Astrocyte (in vitro differentiated cells and primary cell): Measurements from ENCODE around the gene GP9. TPM values are rescaled to one million over a fixed set of nuclear protein-coding genes. Genes with fewer than 3 reads are reported as not detected.

Experiments used
- DNase-seq: peaks from one replicate; pipeline ENCODE4 v3.0.0-alpha.2; 2010; ENCODE audit warnings: low read depth
- FAIRE-seq: peaks from 2 replicates; lab custom pipeline; 2011; peaks lifted over from hg19 to GRCh38; lab: Jason Lieb, UNC
- H2AFZ ChIP-seq: 2 replicates; pipeline ENCODE4 v1.6.0; 2012; ENCODE audit warnings: low read depth, low read length, inconsistent platforms
- H3K27ac ChIP-seq: 2 replicates; pipeline ENCODE4 v1.5.1; 2011; ENCODE audit warnings: low read depth, low read length, inconsistent platforms
- H3K27me3 ChIP-seq: 2 replicates; pipeline ENCODE4 v1.6.0; 2011; ENCODE audit warnings: low read length, inconsistent platforms; ENCODE audit not compliant: insufficient read depth
- H3K36me3 ChIP-seq: 2 replicates; pipeline ENCODE4 v1.5.1; 2011; ENCODE audit warnings: low read length, inconsistent platforms; ENCODE audit not compliant: insufficient read depth
- H3K4me1 ChIP-seq: 2 replicates; pipeline ENCODE4 v1.5.1; 2011; ENCODE audit warnings: low read length, inconsistent platforms; ENCODE audit not compliant: insufficient read depth
- H3K4me2 ChIP-seq: 2 replicates; pipeline ENCODE4 v1.6.0; 2012; ENCODE audit warnings: low read length, inconsistent platforms
- H3K4me3 ChIP-seq: 2 replicates; pipeline ENCODE4 v1.5.1; 2011; ENCODE audit warnings: low read depth, mild to moderate bottlenecking, low read length, inconsistent platforms; ENCODE audit not compliant: insufficient read depth
- H3K79me2 ChIP-seq: 2 replicates; pipeline ENCODE4 v1.6.0; 2012; ENCODE audit warnings: mild to moderate bottlenecking, low read length, inconsistent platforms; ENCODE audit not compliant: insufficient read depth
- H3K9ac ChIP-seq: 2 replicates; pipeline ENCODE4 v1.6.0; 2012; ENCODE audit warnings: mild to moderate bottlenecking, low read length, inconsistent platforms
- H3K9me3 ChIP-seq: 2 replicates; pipeline ENCODE4 v1.5.1; 2012; ENCODE audit warnings: low read depth, mild to moderate bottlenecking, low read length, inconsistent platforms; ENCODE audit not compliant: insufficient read depth
- H4K20me1 ChIP-seq: 2 replicates; pipeline ENCODE4 v1.6.0; 2012; ENCODE audit warnings: low read length, inconsistent platforms; ENCODE audit not compliant: insufficient read depth
- H3K27ac Mint-ChIP-seq: one replicate; pipeline ENCODE4 v1.8.0; 2021; ENCODE audit warnings: mild to moderate bottlenecking, mixed read lengths; ENCODE audit not compliant: unreplicated experiment
- H3K27me3 Mint-ChIP-seq: one replicate; pipeline ENCODE4 v1.8.0; 2021; ENCODE audit warnings: low read depth, mixed read lengths; ENCODE audit not compliant: unreplicated experiment
- H3K36me3 Mint-ChIP-seq: one replicate; pipeline ENCODE4 v1.8.0; 2021; ENCODE audit warnings: low read depth, mixed read lengths; ENCODE audit not compliant: unreplicated experiment
- H3K4me1 Mint-ChIP-seq: one replicate; pipeline ENCODE4 v1.8.0; 2021; ENCODE audit warnings: low read depth, mixed read lengths; ENCODE audit not compliant: unreplicated experiment
- H3K4me3 Mint-ChIP-seq: one replicate; pipeline ENCODE4 v1.8.0; 2021; ENCODE audit warnings: mild to moderate bottlenecking, moderate library complexity, mixed read lengths; ENCODE audit not compliant: unreplicated experiment
- H3K9me3 Mint-ChIP-seq: one replicate; pipeline ENCODE4 v1.8.0; 2021; ENCODE audit warnings: mild to moderate bottlenecking, mixed read lengths; ENCODE audit not compliant: unreplicated experiment
- EZH2 ChIP-seq: IDR thresholded peaks from 2 replicates; pipeline ENCODE4 v1.6.1; 2012; ENCODE audit warnings: mild to moderate bottlenecking, low read length, inconsistent platforms; ENCODE audit not compliant: insufficient read depth
- total RNA-seq: library from RNA; stranded (reverse); gene quantifications from 2 replicates; pipeline ENCODE4 v1.2.1, GENCODE V29; 2021
- TF ChIP-seq, protein P1 (sequence below): IDR thresholded peaks from 2 replicates; pipeline ENCODE4 v1.5.1; 2011; ENCODE audit warnings: low read depth, mild to moderate bottlenecking, inconsistent platforms, low read length, moderate library complexity; ENCODE audit not compliant: insufficient read depth

GP9 gene
- total RNA-seq, 1 donor from 2014 or later: not detected

DNA sequence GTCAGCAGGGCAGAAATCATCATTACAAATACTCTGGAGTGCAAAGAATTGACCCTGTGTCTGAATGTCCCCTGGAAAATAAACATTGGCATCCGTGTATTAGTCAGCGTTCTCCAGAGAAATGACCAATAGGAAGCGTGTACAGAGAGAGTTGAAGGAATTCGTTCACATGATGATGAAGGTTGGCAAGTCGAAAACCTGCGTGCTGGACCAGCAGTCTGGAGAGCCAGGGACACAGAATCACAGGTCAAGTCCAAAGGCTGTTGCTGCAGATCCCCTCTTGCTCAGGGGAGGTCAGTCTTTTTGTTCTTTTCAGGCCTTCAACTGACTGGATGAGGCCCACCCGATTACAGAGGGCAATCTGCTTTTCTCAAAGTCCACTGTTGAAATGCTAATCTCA, 16.6 kb downstream of the GP9 start:
- no peak overlapping the region for H3K4me2 ChIP-seq
- no peak overlapping the region for H3K9ac ChIP-seq
- H2AFZ ChIP-seq: no peak overlapping the region
- H3K27me3 ChIP-seq: no peaks in the 10 kb centered on the region
- FAIRE-seq (no peak), DNase-seq (no peak)
- Mint-ChIP-seq H3K4me1 (no peaks in the 10 kb centered on the region), H3K36me3 (no peaks in the 10 kb centered on the region), H3K9me3 (peaks cover 3% of the 10 kb centered on the region), H3K27ac (no peak overlapping the region), H3K4me3 (no peak overlapping the region), H3K27me3 (peaks cover 11% of the 10 kb centered on the region)
- H3K36me3 ChIP-seq: no peaks in the 10 kb centered on the region
- TF ChIP-seq, protein P1, sequence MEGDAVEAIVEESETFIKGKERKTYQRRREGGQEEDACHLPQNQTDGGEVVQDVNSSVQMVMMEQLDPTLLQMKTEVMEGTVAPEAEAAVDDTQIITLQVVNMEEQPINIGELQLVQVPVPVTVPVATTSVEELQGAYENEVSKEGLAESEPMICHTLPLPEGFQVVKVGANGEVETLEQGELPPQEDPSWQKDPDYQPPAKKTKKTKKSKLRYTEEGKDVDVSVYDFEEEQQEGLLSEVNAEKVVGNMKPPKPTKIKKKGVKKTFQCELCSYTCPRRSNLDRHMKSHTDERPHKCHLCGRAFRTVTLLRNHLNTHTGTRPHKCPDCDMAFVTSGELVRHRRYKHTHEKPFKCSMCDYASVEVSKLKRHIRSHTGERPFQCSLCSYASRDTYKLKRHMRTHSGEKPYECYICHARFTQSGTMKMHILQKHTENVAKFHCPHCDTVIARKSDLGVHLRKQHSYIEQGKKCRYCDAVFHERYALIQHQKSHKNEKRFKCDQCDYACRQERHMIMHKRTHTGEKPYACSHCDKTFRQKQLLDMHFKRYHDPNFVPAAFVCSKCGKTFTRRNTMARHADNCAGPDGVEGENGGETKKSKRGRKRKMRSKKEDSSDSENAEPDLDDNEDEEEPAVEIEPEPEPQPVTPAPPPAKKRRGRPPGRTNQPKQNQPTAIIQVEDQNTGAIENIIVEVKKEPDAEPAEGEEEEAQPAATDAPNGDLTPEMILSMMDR: no peak
- no peaks in the 10 kb centered on the region for H3K79me2 ChIP-seq
- no peak overlapping the region for H3K27ac ChIP-seq
- H4K20me1 ChIP-seq: no peaks in the 10 kb centered on the region
- no peaks in the 10 kb centered on the region for H3K4me1 ChIP-seq
- H3K9me3 ChIP-seq: no peaks in the 10 kb centered on the region
- H3K4me3 ChIP-seq: no peak overlapping the region

DNA sequence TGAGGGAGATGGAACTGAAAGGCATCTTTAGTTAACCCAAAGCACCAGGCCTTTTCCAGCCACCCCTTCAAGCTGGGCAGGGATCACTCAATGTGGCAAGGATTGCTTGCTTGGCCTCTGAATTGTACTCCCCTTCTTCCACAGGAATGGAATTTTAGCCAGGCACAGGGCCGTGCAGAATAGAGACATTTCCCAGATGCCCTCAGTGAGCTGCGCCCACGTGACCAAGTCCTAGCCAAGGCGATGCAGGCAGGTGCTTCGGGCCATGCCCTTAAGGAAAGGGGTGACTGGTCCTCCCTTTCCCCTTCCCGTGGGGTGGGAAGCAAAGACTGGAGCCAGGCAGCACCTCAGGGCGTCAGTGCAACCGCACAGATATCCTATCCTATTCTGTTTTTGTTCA, 17.9 kb downstream of the GP9 start:
- TF ChIP-seq, protein P1: no peak
- TF ChIP-seq EZH2: no peak
- no peaks in the 10 kb centered on the region for H3K9me3 ChIP-seq
- no peak overlapping the region for H3K27ac ChIP-seq
- Mint-ChIP-seq H3K27me3 (peaks cover 12% of the 10 kb centered on the region), H3K4me3 (no peak overlapping the region), H3K9me3 (peaks cover 3% of the 10 kb centered on the region), H3K27ac (no peak overlapping the region), H3K4me1 (no peaks in the 10 kb centered on the region), H3K36me3 (no peaks in the 10 kb centered on the region)
- H3K4me3 ChIP-seq: no peak overlapping the region
- no peaks in the 10 kb centered on the region for H3K79me2 ChIP-seq
- no peak for DNase-seq
- no peaks in the 10 kb centered on the region for H3K36me3 ChIP-seq
- no peaks in the 10 kb centered on the region for H3K4me1 ChIP-seq
- no peak overlapping the region for H3K9ac ChIP-seq
- no peaks in the 10 kb centered on the region for H4K20me1 ChIP-seq
- H3K4me2 ChIP-seq: no peak overlapping the region
- H3K27me3 ChIP-seq: no peaks in the 10 kb centered on the region
- no peak for FAIRE-seq
- no peak overlapping the region for H2AFZ ChIP-seq

DNA sequence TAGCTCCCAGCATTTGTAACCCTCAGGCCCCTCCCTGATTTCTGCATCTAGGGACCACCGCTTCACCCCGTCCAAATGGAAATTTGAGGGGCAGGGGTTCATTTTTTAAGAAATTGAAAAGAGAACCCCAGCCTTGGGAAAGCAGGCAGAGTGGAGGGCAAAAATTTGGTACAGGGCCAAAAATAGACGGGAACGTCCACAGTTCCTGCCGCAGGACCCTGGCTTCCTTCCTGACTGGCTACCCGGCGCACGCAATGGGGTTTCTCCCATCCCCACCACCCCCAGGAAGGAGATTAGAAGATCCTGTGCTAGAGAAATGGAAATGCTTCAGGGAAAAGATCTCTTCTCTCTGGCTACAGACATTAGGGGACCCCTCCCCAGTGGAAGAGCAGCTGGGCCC, 20.9 kb downstream of the GP9 start:
- no peak for TF ChIP-seq EZH2
- TF ChIP-seq, protein P1: no peak
- Mint-ChIP-seq H3K9me3 (no peaks in the 10 kb centered on the region), H3K4me3 (no peak overlapping the region), H3K4me1 (no peaks in the 10 kb centered on the region), H3K27me3 (peaks cover 12% of the 10 kb centered on the region), H3K36me3 (no peaks in the 10 kb centered on the region), H3K27ac (no peak overlapping the region)
- H3K27ac ChIP-seq: no peak overlapping the region
- DNase-seq: no peak
- no peak overlapping the region for H3K4me3 ChIP-seq
- H2AFZ ChIP-seq: no peak overlapping the region
- H3K9ac ChIP-seq: no peak overlapping the region
- no peaks in the 10 kb centered on the region for H3K4me1 ChIP-seq
- no peak for FAIRE-seq
- no peaks in the 10 kb centered on the region for H3K9me3 ChIP-seq
- H3K27me3 ChIP-seq: no peaks in the 10 kb centered on the region
- no peaks in the 10 kb centered on the region for H4K20me1 ChIP-seq
- H3K36me3 ChIP-seq: no peaks in the 10 kb centered on the region
- H3K4me2 ChIP-seq: no peak overlapping the region
- no peaks in the 10 kb centered on the region for H3K79me2 ChIP-seq
